GM23338 (cell line): ENCODE results near the gene IL12B. TPM values are rescaled to one million over a fixed set of nuclear protein-coding genes. Genes with fewer than 3 reads are reported as not detected.

ENCODE experiments used
- ATAC-seq: fragments of 200-7000 bp; cut with Tn5 transposase; 3 replicates; pipeline ENCODE4 v1.9.1; 2020
- DNase-seq: peaks from one replicate; pipeline ENCODE4 v3.0.0-alpha.2; 2015; ENCODE audit warnings: low spot score
- H2AFZ ChIP-seq: fragments of 200-600 bp; sonication (generic); 2 replicates; pipeline ENCODE4 v1.8.0; 2016; ENCODE audit warnings: antibody characterized with exemption, mild to moderate bottlenecking, moderate library complexity
- H3F3A ChIP-seq: fragments of 200-600 bp; sonication (generic); replicated peaks from 2 replicates; pipeline ENCODE4 v1.8.0; 2017; ENCODE audit warnings: antibody characterized with exemption, mixed run types, low read depth
- H3K27ac ChIP-seq: fragments of 200-600 bp; sonication (generic); 2 replicates; pipeline ENCODE4 v1.6.1; 2016; ENCODE audit warnings: low read depth
- H3K27me3 ChIP-seq: fragments of 200-600 bp; sonication (generic); 2 replicates; pipeline ENCODE4 v1.8.0; 2016; ENCODE audit warnings: mild to moderate bottlenecking, mixed run types, moderate library complexity; ENCODE audit not compliant: insufficient read depth
- H3K36me3 ChIP-seq: fragments of 200-600 bp; sonication (generic); 2 replicates; pipeline ENCODE4 v1.8.0; 2016; ENCODE audit warnings: mild to moderate bottlenecking; ENCODE audit not compliant: insufficient read depth
- H3K4me1 ChIP-seq: fragments of 200-600 bp; sonication (generic); 2 replicates; pipeline ENCODE4 v1.8.0; 2016; ENCODE audit warnings: mild to moderate bottlenecking, moderate library complexity; ENCODE audit not compliant: insufficient read depth
- H3K4me2 ChIP-seq: fragments of 200-600 bp; sonication (generic); 2 replicates; pipeline ENCODE4 v1.7.1; 2017; ENCODE audit warnings: mixed run types
- H3K4me3 ChIP-seq: fragments of 200-600 bp; sonication (generic); 2 replicates; pipeline ENCODE4 v1.6.1; 2016; ENCODE audit warnings: mixed run types
- H3K79me2 ChIP-seq: fragments of 200-600 bp; sonication (generic); replicated peaks from 2 replicates; pipeline ENCODE4 v1.8.0; 2017; ENCODE audit warnings: mild to moderate bottlenecking; ENCODE audit not compliant: insufficient read depth
- H3K9me2 ChIP-seq: fragments of 200-600 bp; sonication (generic); 2 replicates; pipeline ENCODE4 v1.8.0; 2017; ENCODE audit not compliant: insufficient read depth
- H4K20me1 ChIP-seq: fragments of 200-600 bp; sonication (generic); replicated peaks from 2 replicates; pipeline ENCODE4 v1.8.0; 2017; ENCODE audit warnings: mild to moderate bottlenecking; ENCODE audit not compliant: insufficient read depth
- H3K27ac Mint-ChIP-seq: 2 replicates; pipeline ENCODE4 v1.8.0; 2020; ENCODE audit warnings: inconsistent platforms, mild to moderate bottlenecking, moderate library complexity, mixed read lengths
- H3K27me3 Mint-ChIP-seq: 3 replicates; pipeline ENCODE4 v1.8.0; 2022; ENCODE audit warnings: low read depth, mild to moderate bottlenecking, moderate library complexity, mixed read lengths, inconsistent platforms; ENCODE audit not compliant: insufficient read depth, poor library complexity
- H3K36me3 Mint-ChIP-seq: 3 replicates; pipeline ENCODE4 v1.8.0; 2021; ENCODE audit warnings: low read depth, mild to moderate bottlenecking, inconsistent platforms, moderate library complexity, mixed read lengths
- H3K4me1 Mint-ChIP-seq: 3 replicates; pipeline ENCODE4 v1.8.0; 2020; ENCODE audit warnings: mild to moderate bottlenecking, inconsistent platforms, mixed read lengths
- H3K4me3 Mint-ChIP-seq: 3 replicates; pipeline ENCODE4 v1.8.0; 2021; ENCODE audit warnings: moderate library complexity, mild to moderate bottlenecking, inconsistent platforms, mixed read lengths
- H3K9me3 Mint-ChIP-seq: 3 replicates; pipeline ENCODE4 v1.8.0; 2020; ENCODE audit warnings: moderate library complexity, mild to moderate bottlenecking, inconsistent platforms, mixed read lengths
- CTCF ChIP-seq, 2 experiments: fragments of 200-600 bp in 1 of 2; sonication (generic) in 1 of 2; conservative IDR thresholded peaks; 2 replicates each; pipeline versions ENCODE4 v1.5.1 to v1.6.1; 2016 to 2017; ENCODE audit warnings: antibody characterized with exemption in 2 of 2, low read depth in 2 of 2, mild to moderate bottlenecking in 2 of 2, moderate library complexity in 1 of 2
- ETS1 ChIP-seq: IDR thresholded peaks from 2 replicates; pipeline ENCODE4 v1.6.1; 2016; ENCODE audit warnings: antibody characterized with exemption
- REST ChIP-seq: IDR thresholded peaks from one replicate; pipeline ENCODE4 v1.6.1; 2018; ENCODE audit warnings: antibody characterized with exemption; ENCODE audit not compliant: unreplicated experiment
- ZNF462 ChIP-seq: fragments of 250-450 bp; sonication (Bioruptor Pico); IDR thresholded peaks from 2 replicates; pipeline ENCODE4 v1.5.0; 2020; ENCODE audit warnings: mild to moderate bottlenecking, moderate library complexity
- polyA plus RNA-seq: library from polyadenylated mRNA; unstranded; fragments of >200 nt; fragmentation: Nextera tagmentation; extraction: Ambion mirVana; gene quantifications from 2 replicates; pipeline ENCODE4 v1.2.1, GENCODE V29; 2016
- total RNA-seq: library from RNA; depleted of rRNA; stranded (reverse); fragments of >200 nt; shearing (Covaris generic); gene quantifications from 2 replicates; pipeline ENCODE4 v1.2.3, GENCODE V29; 2014

Gene IL12B
- total and polyA plus RNA-seq, 2 experiments from 2014 or later: not detected

- H3K4me1 ChIP-seq: no peaks in the 10 kb centered on the region
- H3K4me2 ChIP-seq: no peak overlapping the region
- no peaks in the 10 kb centered on the region for H3K36me3 Mint-ChIP-seq
- no peaks in the 10 kb centered on the region for H3K79me2 ChIP-seq
- no peak overlapping the region for H3K4me3 ChIP-seq
- no peak overlapping the region for H3K27ac Mint-ChIP-seq
- H3K9me3 Mint-ChIP-seq: no peaks in the 10 kb centered on the region
- peak; percentile 76 for DNase-seq
- H3K27ac ChIP-seq: no peak overlapping the region
- peaks cover 4% of the 10 kb centered on the region; the same call in 2 of the 3 replicates for H3K4me1 Mint-ChIP-seq
- H3F3A ChIP-seq: no peaks in the 10 kb centered on the region
- H3K36me3 ChIP-seq: no peaks in the 10 kb centered on the region
- ATAC-seq: peak; percentile 97
- H2AFZ ChIP-seq: no peak overlapping the region; the same call in 1 of the 2 replicates
- H3K27me3 Mint-ChIP-seq: peaks cover under 1% of the 10 kb centered on the region
- H3K4me3 Mint-ChIP-seq: no peak overlapping the region
- no peaks in the 10 kb centered on the region for H4K20me1 ChIP-seq
- TF ChIP-seq REST (no peak), ETS1 (no peak), CTCF (conservative IDR thresholded peaks at IDR 0.05; ENCODE audit: low read depth in 2 of 2) (peak; percentile 74 to 90), ZNF462 (CRISPR knock-in tag) (no peak)
- H3K9me2 ChIP-seq: no peaks in the 10 kb centered on the region
- H3K27me3 ChIP-seq: 0 out of 2 replicates have a peak, but pooled peaks cover 4% of the 10 kb centered on the region
Measured at GRCh38 chr5:159316519-159317383, 13.5 kb downstream of the IL12B start.
